ENCODE results near the gene WDR26. TPM values are rescaled to one million over a fixed set of nuclear protein-coding genes. Genes with fewer than 3 reads are reported as not detected.

WDR26 gene
- polyA plus RNA-seq, 1 experiment, result 58.7 TPM

DNA sequence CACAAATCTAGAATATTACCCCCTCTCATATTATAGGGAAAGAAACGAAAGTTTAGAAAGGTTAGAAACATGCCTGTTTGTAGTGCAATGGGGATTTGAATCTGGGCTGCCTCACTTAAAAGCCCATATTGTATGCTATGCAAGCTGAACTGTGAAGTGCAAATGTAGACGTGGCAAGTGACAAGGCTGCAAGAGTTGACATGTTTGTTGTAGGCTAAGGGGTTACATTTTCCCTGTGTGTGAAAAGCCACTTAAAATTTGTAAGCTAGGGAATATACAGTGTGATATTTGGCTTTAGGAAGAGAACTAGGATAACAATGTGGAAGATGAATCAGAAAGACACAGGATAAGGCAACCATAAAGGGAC lies 29.0 kb downstream of the WDR26 start:
- no peak overlapping the region for H3K4me3 ChIP-seq (ENCODE audit: low read depth, low read length)

GRCh38 chr1:224404916-224405603 lies 29.5 kb downstream of the WDR26 start:
- TF ChIP-seq, protein P1, sequence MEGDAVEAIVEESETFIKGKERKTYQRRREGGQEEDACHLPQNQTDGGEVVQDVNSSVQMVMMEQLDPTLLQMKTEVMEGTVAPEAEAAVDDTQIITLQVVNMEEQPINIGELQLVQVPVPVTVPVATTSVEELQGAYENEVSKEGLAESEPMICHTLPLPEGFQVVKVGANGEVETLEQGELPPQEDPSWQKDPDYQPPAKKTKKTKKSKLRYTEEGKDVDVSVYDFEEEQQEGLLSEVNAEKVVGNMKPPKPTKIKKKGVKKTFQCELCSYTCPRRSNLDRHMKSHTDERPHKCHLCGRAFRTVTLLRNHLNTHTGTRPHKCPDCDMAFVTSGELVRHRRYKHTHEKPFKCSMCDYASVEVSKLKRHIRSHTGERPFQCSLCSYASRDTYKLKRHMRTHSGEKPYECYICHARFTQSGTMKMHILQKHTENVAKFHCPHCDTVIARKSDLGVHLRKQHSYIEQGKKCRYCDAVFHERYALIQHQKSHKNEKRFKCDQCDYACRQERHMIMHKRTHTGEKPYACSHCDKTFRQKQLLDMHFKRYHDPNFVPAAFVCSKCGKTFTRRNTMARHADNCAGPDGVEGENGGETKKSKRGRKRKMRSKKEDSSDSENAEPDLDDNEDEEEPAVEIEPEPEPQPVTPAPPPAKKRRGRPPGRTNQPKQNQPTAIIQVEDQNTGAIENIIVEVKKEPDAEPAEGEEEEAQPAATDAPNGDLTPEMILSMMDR (IDR thresholded peaks at IDR 0.05; ENCODE audit: low read depth, low read length), result no peak
- ChIA-PET CTCF (interaction anchor here (0.6 to 1.8 kb wide), 4 partner anchors 10 to 518 kb away, joined by 3 to 10 read pairs (median 4); no protein-coding TSS in a partner anchor), POLR2A (interaction anchor here (0.5 kb wide), 1 partner anchor 94 kb away, joined by 4 read pairs; no protein-coding TSS in a partner anchor)
- Histone ChIP-seq H3K9me3 (ENCODE audit: control insufficient read depth, insufficient read depth, low read length) (no peaks in the 10 kb centered on the region), H3K27me3 (ENCODE audit: control insufficient read depth, insufficient read depth, low read length) (no peaks in the 10 kb centered on the region), H3K27ac (ENCODE audit: low read depth, low read length) (no peak overlapping the region), H3K4me3 (ENCODE audit: low read depth, low read length) (no peak overlapping the region)
- DNase-seq (ENCODE audit: low read depth, low spot score), result no peak

More for the DNA sequence above, 29.0 kb downstream of the WDR26 start:
- ChIA-PET CTCF (interaction anchor here (1.1 to 1.2 kb wide), 2 partner anchors 16 to 517 kb away, joined by 3 to 5 read pairs; no protein-coding TSS in a partner anchor), POLR2A (no interaction called here)
- no peak overlapping the region for H3K27ac ChIP-seq (ENCODE audit: low read depth, low read length)
- no peaks in the 10 kb centered on the region for H3K9me3 ChIP-seq (ENCODE audit: control insufficient read depth, insufficient read depth, low read length)
- DNase-seq (ENCODE audit: low read depth, low spot score), result no peak
- TF ChIP-seq, protein P1 (IDR thresholded peaks at IDR 0.05; ENCODE audit: low read depth, low read length), result no peak
- no peaks in the 10 kb centered on the region for H3K27me3 ChIP-seq (ENCODE audit: control insufficient read depth, insufficient read depth, low read length)

GRCh38 chr1:224402472-224403036 lies 32.0 kb downstream of the WDR26 start:
- ChIA-PET POLR2A (no interaction called here), CTCF (no interaction called here)
- TF ChIP-seq, protein P1 (IDR thresholded peaks at IDR 0.05; ENCODE audit: low read depth, low read length), result no peak

GRCh38 chr1:224399887-224400286 lies 34.7 kb downstream of the WDR26 start:
- no peaks in the 10 kb centered on the region for H3K27me3 ChIP-seq (ENCODE audit: control insufficient read depth, insufficient read depth, low read length)
- no peak overlapping the region for H3K27ac ChIP-seq (ENCODE audit: low read depth, low read length)
- no peak for DNase-seq (ENCODE audit: low read depth, low spot score)
- no peaks in the 10 kb centered on the region for H3K9me3 ChIP-seq (ENCODE audit: control insufficient read depth, insufficient read depth, low read length)
- ChIA-PET CTCF (no interaction called here), POLR2A (no interaction called here)
- TF ChIP-seq, protein P1 (IDR thresholded peaks at IDR 0.05; ENCODE audit: low read depth, low read length), result no peak
- no peak overlapping the region for H3K4me3 ChIP-seq (ENCODE audit: low read depth, low read length)

More at GRCh38 chr1:224402472-224403036, 32.0 kb downstream of the WDR26 start:
- Histone ChIP-seq H3K4me3 (ENCODE audit: low read depth, low read length) (no peak overlapping the region), H3K9me3 (ENCODE audit: control insufficient read depth, insufficient read depth, low read length) (no peaks in the 10 kb centered on the region), H3K27me3 (ENCODE audit: control insufficient read depth, insufficient read depth, low read length) (no peaks in the 10 kb centered on the region), H3K27ac (ENCODE audit: low read depth, low read length) (no peak overlapping the region)
- no peak for DNase-seq (ENCODE audit: low read depth, low spot score)

DNA sequence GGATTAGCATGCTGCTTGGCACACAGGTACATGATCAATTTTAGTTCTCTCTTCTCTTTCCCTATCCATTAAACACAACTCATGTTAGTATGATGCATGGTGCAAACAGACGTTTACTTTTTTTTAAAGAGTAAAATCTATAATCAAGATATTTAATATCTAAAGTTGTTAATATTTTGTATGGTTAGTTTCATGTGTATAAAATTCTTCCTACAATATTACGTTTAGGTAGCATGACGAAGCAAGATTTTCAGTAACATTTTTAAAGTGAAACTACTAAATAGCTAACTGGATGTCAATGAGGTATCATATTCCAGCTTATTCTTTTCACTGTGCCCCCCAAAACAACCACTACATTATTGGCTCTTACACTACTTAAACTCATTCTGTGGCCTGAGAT lies 41.3 kb downstream of the WDR26 start:
- TF ChIP-seq, protein P1 (IDR thresholded peaks at IDR 0.05; ENCODE audit: low read depth, low read length), result no peak
- DNase-seq (ENCODE audit: low read depth, low spot score), result no peak
- H3K27ac ChIP-seq (ENCODE audit: low read depth, low read length), result no peak overlapping the region
- CTCF ChIA-PET, result no interaction called here
- POLR2A ChIA-PET, result interaction anchor here (1.0 kb wide), 1 partner anchor 9 kb away, joined by 6 read pairs; no protein-coding TSS in a partner anchor
- no peak overlapping the region for H3K4me3 ChIP-seq (ENCODE audit: low read depth, low read length)
- no peaks in the 10 kb centered on the region; the same call in 1 of the 2 replicates for H3K9me3 ChIP-seq (ENCODE audit: control insufficient read depth, insufficient read depth, low read length)
- H3K27me3 ChIP-seq (ENCODE audit: control insufficient read depth, insufficient read depth, low read length), result no peaks in the 10 kb centered on the region
